Fibroblast of mammary gland (primary cell): ENCODE measurements around the gene LRPPRC.

Source experiments
- DNase-seq: peaks from one replicate; pipeline ENCODE4 v3.0.0-alpha.2; 2010; ENCODE audit warnings: low read depth
- H3K4me3 ChIP-seq: 2 replicates; pipeline ENCODE4 v1.5.1; 2011; ENCODE audit warnings: low read depth, mild to moderate bottlenecking, low read length, moderate library complexity; ENCODE audit not compliant: control insufficient read depth
- CTCF ChIP-seq: conservative IDR thresholded peaks from 2 replicates; pipeline ENCODE4 v1.5.1; 2011; ENCODE audit warnings: low read depth, low read length, inconsistent platforms; ENCODE audit not compliant: control insufficient read depth, insufficient read depth

LRPPRC gene

GRCh38 chr2:44004735-44005602 is 9.2 kb upstream of the LRPPRC start:
- DNase-seq, result peak; percentile 21
- TF ChIP-seq CTCF, result no peak

GRCh38 chr2:44001716-44002115 is 5.9 kb upstream of the LRPPRC start:
- no peak for TF ChIP-seq CTCF
- DNase-seq, result no peak
- H3K4me3 ChIP-seq, result no peak overlapping the region

More at GRCh38 chr2:44004735-44005602, 9.2 kb upstream of the LRPPRC start:
- H3K4me3 ChIP-seq, result no peak overlapping the region

GRCh38 chr2:43998263-43998662 is 2.5 kb upstream of the LRPPRC start:
- no peak for TF ChIP-seq CTCF
- DNase-seq, result no peak
- H3K4me3 ChIP-seq, result no peak overlapping the region

- H3K4me3 ChIP-seq, result no peak overlapping the region
- no peak for DNase-seq
- no peak for TF ChIP-seq CTCF
These were observed 2.4 kb downstream of the LRPPRC start for GRCh38 chr2:43993437-43993836.

- no peak for TF ChIP-seq CTCF
- H3K4me3 ChIP-seq, result no peak overlapping the region
- no peak for DNase-seq
These were observed 6.2 kb downstream of the LRPPRC start for GRCh38 chr2:43989545-43989944.

GRCh38 chr2:43986600-43986999 is 9.2 kb downstream of the LRPPRC start:
- no peak for TF ChIP-seq CTCF
- DNase-seq, result no peak
- H3K4me3 ChIP-seq, result no peak overlapping the region
